KMS-11 (cell line): Measurements from ENCODE around the gene SIGLEC9.

Experiments
- H2AFZ ChIP-seq: fragments of 200-600 bp; sonication (generic); 2 replicates; pipeline ENCODE4 v1.6.1; 2016; ENCODE audit warnings: antibody characterized with exemption, mixed run types, low read depth
- H3K27ac ChIP-seq: fragments of 200-600 bp; sonication (generic); 2 replicates; pipeline ENCODE4 v1.6.1; 2016; ENCODE audit warnings: mild to moderate bottlenecking, mixed run types
- H3K27me3 ChIP-seq: fragments of 200-600 bp; sonication (generic); 2 replicates; pipeline ENCODE4 v1.6.1; 2017; ENCODE audit warnings: mild to moderate bottlenecking, low read depth, mixed run types, moderate library complexity; ENCODE audit not compliant: insufficient read depth
- H3K36me3 ChIP-seq: fragments of 200-600 bp; sonication (generic); 2 replicates; pipeline ENCODE4 v1.6.1; 2017; ENCODE audit warnings: mild to moderate bottlenecking, mixed run types; ENCODE audit not compliant: insufficient read depth
- H3K4me1 ChIP-seq: fragments of 200-600 bp; sonication (generic); 2 replicates; pipeline ENCODE4 v1.6.1; 2016; ENCODE audit warnings: mild to moderate bottlenecking, low read depth, mixed run types; ENCODE audit not compliant: poor library complexity, severe bottlenecking
- H3K4me2 ChIP-seq: fragments of 200-600 bp; sonication (generic); 2 replicates; pipeline ENCODE4 v1.7.0; 2016; ENCODE audit warnings: mild to moderate bottlenecking, mixed run types
- H3K4me3 ChIP-seq: fragments of 200-600 bp; sonication (generic); IDR thresholded peaks from 2 replicates; pipeline ENCODE4 v1.6.1; 2017; ENCODE audit warnings: low read depth, low read length, mixed read lengths; ENCODE audit not compliant: insufficient read depth
- H3K79me2 ChIP-seq: fragments of 200-600 bp; sonication (generic); 2 replicates; pipeline ENCODE4 v1.6.1; 2016; ENCODE audit warnings: low read depth, mixed run types; ENCODE audit not compliant: insufficient read depth
- H3K9ac ChIP-seq: fragments of 200-600 bp; sonication (generic); 2 replicates; pipeline ENCODE4 v1.6.1; 2016; ENCODE audit warnings: mild to moderate bottlenecking, mixed run types
- H4K20me1 ChIP-seq: fragments of 200-600 bp; sonication (generic); 2 replicates; pipeline ENCODE4 v1.6.1; 2016; ENCODE audit warnings: mild to moderate bottlenecking, mixed run types; ENCODE audit not compliant: insufficient read depth
- CTCF ChIP-seq: fragments of 200-600 bp; sonication (generic); conservative IDR thresholded peaks from 2 replicates; pipeline ENCODE4 v1.6.1; 2017; ENCODE audit warnings: low read depth, mild to moderate bottlenecking, antibody characterized with exemption, low read length, moderate library complexity, mixed read lengths

SIGLEC9 gene

GRCh38 chr19:51107406-51108065 lies 17.2 kb upstream of the SIGLEC9 start:
- Histone ChIP-seq H3K4me1 (peaks cover 8% of the 10 kb centered on the region), H3K79me2 (peaks cover 13% of the 10 kb centered on the region), H3K27me3 (peaks cover 13% of the 10 kb centered on the region; the same call in 1 of the 2 replicates), H3K4me3 (no peak overlapping the region), H3K9ac (peak overlapping the region; percentile 72), H3K36me3 (no peaks in the 10 kb centered on the region), H4K20me1 (no peaks in the 10 kb centered on the region), H2AFZ (peak overlapping the region; percentile 93), H3K4me2 (peak overlapping the region; percentile 84), H3K27ac (peak overlapping the region; percentile 40)
- TF ChIP-seq CTCF = no peak

GRCh38 chr19:51108066-51108804 lies 16.5 kb upstream of the SIGLEC9 start, which contains the start of gene CTU1:
CTU1 (minus strand) TSS chr19:51108409; CDS start chr19:51104569, 3,840 bp downstream.
- peak within 1 kb of the TSS; percentile 40 for H3K27ac ChIP-seq

GRCh38 chr19:51108805-51109146 lies 15.9 kb upstream of the SIGLEC9 start:
- H3K4me3 ChIP-seq = no peak overlapping the region
- peak overlapping the region; percentile 93 for H2AFZ ChIP-seq
- H3K27me3 ChIP-seq = peaks cover 23% of the 10 kb centered on the region; the same call in 1 of the 2 replicates
- H3K36me3 ChIP-seq = no peaks in the 10 kb centered on the region
- H3K9ac ChIP-seq = no peak overlapping the region; the same call in 1 of the 2 replicates
- no peak overlapping the region; the same call in 1 of the 2 replicates for H3K27ac ChIP-seq
- peaks cover 8% of the 10 kb centered on the region for H3K4me1 ChIP-seq
- peaks cover 13% of the 10 kb centered on the region for H3K79me2 ChIP-seq
- H4K20me1 ChIP-seq = no peaks in the 10 kb centered on the region
- no peak for TF ChIP-seq CTCF
- peak overlapping the region; percentile 83 for H3K4me2 ChIP-seq

More at GRCh38 chr19:51108066-51108804, 16.5 kb upstream of the SIGLEC9 start, which contains the start of gene CTU1:
- Histone ChIP-seq H3K27me3 (peaks cover 19% of the 10 kb centered on the region; the same call in 1 of the 2 replicates), H3K4me3 (no peak within 1 kb of the TSS), H3K4me2 (peak within 1 kb of the TSS; percentile 84), H2AFZ (peak within 1 kb of the TSS; percentile 93), H3K9ac (peak within 1 kb of the TSS; percentile 72), H4K20me1 (no peaks in the 10 kb centered on the region), H3K4me1 (peaks cover 8% of the 10 kb centered on the region), H3K36me3 (no peaks in the 10 kb centered on the region), H3K79me2 (peaks cover 13% of the 10 kb centered on the region)
- TF ChIP-seq CTCF = no peak

- no peak overlapping the region for H3K4me2 ChIP-seq
Observed at GRCh38 chr19:51110666-51110971, 14.1 kb upstream of the SIGLEC9 start.

More at GRCh38 chr19:51110666-51110971, 14.1 kb upstream of the SIGLEC9 start:
- peaks cover 8% of the 10 kb centered on the region for H3K4me1 ChIP-seq
- H3K4me3 ChIP-seq = no peak overlapping the region
- peaks cover 13% of the 10 kb centered on the region for H3K79me2 ChIP-seq
- H3K36me3 ChIP-seq = no peaks in the 10 kb centered on the region
- no peak overlapping the region for H2AFZ ChIP-seq
- no peak for TF ChIP-seq CTCF
- peaks cover 36% of the 10 kb centered on the region for H3K27me3 ChIP-seq
- H3K27ac ChIP-seq = no peak overlapping the region
- H3K9ac ChIP-seq = no peak overlapping the region
- no peaks in the 10 kb centered on the region for H4K20me1 ChIP-seq
